GM19468 (cell line): Measurements from ENCODE around the gene MRPL12.
"Not testable (repeated sequence)": the region's sequence is repeated elsewhere in the genome, so short reads cannot be mapped to it uniquely, and the experiment has no call there.

Experiments used
- ATAC-seq: cut with Tn5 transposase; IDR thresholded peaks from one replicate; pipeline ENCODE4 v1.9.1; 2021; ENCODE audit warnings: mild to moderate bottlenecking, moderate library complexity, moderate number of reproducible peaks; ENCODE audit not compliant: unreplicated experiment; ENCODE audit errors: extremely low read depth

The MRPL12 gene

GRCh38 chr17:81737947-81738800 is 35.0 kb downstream of the MRPL12 start:
- no peak for ATAC-seq

- ATAC-seq: no peak
Observed at GRCh38 chr17:81738801-81739393, 35.7 kb downstream of the MRPL12 start.

GRCh38 chr17:81739593-81739992 is 36.4 kb downstream of the MRPL12 start:
- ATAC-seq: not testable (repeated sequence)

- ATAC-seq: no peak
Observed at GRCh38 chr17:81740395-81740961, 37.3 kb downstream of the MRPL12 start.

GRCh38 chr17:81741049-81741593 is 38.0 kb downstream of the MRPL12 start:
- ATAC-seq: no peak

GRCh38 chr17:81741594-81742452 is 38.7 kb downstream of the MRPL12 start:
- no peak for ATAC-seq
